ENCODE data around the gene PLEKHG5.
"Not testable (repeated sequence)": the region's sequence is repeated elsewhere in the genome, so short reads cannot be mapped to it uniquely, and the experiment has no call there.

Gene PLEKHG5

DNA sequence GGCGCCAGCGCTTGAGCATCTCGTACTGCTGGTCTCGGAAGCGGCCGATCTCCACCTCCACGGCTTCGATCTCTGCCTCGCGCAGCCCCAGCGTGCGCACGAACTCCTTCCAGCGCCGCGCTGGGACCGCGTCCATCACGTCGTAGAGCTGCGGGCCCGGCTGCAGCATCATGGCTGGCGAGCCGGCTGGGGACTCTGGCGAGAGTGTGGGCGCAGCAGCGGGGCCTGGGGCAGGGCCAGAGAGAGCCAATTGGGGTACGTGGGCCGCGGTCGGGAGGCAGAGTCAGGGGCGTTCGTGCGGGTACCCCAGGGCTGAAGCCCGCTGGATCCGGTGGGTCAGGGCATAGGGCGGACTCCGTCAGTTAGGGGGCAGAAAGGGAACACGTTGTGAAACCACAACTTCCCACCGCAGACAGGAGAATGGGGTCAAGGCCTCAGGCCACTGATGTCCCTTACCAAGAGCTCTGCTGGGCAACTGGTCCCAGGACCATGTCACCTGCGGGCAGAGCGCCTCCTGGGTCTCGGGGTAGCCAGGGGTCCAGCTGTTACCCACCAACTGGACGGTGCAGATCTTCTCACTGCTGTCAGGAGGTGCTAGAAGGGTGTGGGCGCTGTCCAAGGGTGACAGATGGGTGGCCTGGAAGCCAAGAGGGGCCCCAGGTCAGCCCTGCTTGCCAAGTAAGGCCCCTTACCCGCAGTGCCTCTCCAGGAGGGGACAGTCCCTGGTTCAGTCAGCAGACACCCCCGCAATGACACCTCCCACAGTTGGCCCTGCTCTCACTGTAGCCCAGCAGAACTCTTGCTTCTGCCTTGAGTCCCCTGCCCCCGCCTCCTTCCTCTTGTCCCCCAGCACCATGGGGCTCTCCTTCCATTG lies 29.7 kb downstream of the PLEKHG5 start:
- DNase-seq (ENCODE audit: low spot score): no peak

DNA sequence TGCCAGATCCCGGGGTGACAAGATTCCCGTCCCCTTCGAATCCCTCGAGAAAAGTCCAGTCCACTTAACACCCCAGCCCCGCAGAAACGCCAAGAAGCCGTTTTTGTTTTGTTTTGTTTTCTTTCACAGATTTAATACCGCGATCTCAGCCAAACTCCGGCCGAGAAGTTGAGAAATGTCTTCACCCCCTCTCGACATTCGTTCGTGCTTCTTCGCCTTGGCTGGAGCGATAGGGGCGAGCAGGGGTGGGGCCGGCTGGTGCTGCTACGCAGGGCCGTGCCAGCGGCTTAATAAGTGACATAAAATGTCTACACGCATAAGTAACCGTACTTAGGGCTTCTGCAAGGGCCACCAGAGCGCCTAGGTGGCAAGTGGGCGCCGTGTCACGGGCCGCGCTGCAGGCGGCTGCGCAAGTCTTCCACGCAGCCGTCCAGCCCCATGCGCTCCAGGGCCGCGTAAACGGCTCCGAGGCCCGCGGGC lies 30.4 kb downstream of the PLEKHG5 start:
- no peak for DNase-seq (ENCODE audit: low spot score)

DNA sequence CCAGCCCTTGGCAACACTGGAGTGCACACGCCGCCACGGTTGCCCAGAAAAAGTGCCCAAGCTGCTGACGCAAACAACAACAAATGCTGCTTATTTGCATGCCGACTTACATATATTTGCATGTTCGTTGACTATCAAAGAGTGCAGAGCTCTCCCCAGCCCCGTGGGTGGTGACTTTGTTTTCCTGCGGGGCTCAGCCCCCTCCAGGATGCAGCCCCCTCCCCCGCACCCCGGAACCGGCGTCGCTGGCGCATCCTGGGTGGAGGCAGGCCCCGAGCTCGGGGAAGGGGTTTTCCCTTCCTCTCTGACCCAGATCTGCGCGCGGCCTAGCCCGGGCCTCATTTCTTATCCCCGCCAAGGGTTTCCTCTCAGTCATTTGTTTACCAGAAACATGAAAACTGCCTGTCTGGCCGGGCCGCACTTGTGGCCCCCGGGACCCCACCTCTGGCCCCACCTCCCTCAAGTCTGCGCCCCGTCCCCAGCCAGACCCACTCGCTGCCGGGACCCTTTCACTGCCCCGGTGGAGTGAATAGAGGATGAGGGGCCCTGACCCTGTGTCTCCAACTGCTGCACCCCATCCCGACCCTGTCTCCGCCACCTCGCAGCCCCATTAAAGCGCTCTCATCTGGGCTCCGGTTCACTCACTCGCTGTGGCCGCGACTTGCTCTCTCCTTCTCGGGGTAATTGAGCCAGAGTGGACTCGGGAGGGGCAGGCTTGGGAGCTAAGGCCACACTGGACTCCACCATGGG lies 31.0 kb downstream of the PLEKHG5 start:
- no peak for DNase-seq (ENCODE audit: low spot score)

DNA sequence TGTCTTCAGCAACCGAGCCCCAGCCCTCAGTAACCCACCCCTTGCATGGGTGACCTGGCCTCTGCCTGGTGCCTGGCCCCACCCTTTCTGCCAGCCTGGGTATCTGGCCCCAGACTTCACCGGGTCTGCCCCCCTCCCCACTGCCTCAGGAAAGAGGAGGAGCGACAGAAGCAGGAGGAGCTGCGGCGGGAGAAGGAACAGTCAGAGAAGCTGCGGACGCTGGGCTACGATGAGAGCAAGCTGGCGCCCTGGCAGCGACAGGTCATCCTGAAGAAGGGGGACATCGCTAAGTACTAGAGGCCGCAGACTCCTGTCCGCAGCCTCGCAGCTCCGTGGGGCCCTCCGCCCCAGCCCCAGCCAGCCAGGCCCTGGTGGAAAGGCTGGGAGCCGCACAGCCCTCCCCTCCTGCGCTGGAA lies 31.6 kb downstream of the PLEKHG5 start:
- DNase-seq (ENCODE audit: low spot score): no peak

DNA sequence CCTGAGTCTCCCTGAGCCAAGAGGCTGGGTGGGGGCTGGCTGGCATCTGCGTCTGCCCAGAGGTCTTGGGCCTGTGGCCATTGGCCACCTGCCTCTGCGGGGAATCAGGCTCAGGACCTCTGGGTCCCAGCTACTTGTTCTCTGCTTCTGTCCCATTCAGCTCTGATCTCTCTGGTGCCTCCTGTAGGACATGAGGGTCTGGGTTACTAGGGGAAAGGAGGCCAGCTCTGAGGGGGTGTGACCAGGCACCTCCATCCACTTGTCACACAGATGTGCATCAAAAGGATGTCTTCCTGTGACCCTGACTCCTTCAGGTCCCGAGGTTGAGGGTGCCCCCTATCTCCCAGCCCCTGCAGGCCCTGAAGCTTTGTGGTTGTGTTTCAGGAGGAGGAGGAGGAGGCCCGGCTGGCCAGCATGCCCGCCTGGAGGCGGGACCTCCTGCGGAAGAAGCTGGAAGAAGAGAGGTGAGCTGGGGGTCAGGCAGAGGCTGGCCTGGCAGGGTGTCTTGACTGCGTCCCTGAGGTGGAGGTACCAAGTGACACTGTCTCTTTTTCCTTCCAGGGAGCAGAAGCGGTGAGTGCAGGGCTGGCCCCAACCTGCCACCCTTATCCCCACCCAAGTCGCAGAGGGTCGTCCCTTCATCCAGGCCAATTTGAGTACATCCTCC lies 34.5 kb downstream of the PLEKHG5 start:
- no peak for DNase-seq (ENCODE audit: low spot score)

DNA sequence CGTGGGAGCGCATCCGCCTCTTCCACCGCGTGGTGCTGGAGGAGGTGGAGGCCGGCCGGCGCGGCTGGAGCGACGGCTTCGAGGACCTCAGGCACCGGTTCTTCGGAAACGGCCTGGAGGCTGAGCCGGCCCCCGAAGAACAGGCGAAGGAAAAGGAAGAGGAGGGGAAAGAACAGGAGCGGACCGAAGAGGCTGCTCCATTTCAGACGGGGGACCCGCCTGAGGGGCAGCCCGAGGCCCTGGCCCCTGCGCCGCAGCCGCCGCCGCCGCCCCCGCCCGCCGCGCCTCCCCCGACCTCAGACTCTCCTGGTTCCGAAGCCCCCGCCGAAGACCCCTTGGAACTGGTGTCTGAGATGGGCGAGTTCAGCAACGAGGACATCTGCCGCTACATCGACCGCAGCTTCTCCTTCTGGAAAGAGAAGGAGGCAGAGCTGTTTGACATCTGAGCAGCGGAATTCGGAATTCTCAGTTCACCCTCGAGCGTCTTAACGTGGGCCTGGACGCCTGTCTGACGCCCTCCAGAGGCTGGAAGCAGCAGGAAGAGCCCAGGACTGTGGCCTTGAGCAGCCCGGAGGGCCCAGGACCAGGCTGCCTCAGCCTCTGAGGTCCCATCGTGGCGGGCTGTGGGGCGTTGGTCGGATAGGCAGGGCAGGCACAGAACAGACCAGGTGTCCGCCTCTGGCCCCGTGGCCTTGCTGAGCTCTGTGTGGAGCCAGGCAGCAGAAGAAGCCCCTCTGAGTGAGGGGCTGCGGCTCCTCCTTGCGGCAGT lies 35.5 kb downstream of the PLEKHG5 start:
- not testable (repeated sequence) for DNase-seq (ENCODE audit: low spot score)

DNA sequence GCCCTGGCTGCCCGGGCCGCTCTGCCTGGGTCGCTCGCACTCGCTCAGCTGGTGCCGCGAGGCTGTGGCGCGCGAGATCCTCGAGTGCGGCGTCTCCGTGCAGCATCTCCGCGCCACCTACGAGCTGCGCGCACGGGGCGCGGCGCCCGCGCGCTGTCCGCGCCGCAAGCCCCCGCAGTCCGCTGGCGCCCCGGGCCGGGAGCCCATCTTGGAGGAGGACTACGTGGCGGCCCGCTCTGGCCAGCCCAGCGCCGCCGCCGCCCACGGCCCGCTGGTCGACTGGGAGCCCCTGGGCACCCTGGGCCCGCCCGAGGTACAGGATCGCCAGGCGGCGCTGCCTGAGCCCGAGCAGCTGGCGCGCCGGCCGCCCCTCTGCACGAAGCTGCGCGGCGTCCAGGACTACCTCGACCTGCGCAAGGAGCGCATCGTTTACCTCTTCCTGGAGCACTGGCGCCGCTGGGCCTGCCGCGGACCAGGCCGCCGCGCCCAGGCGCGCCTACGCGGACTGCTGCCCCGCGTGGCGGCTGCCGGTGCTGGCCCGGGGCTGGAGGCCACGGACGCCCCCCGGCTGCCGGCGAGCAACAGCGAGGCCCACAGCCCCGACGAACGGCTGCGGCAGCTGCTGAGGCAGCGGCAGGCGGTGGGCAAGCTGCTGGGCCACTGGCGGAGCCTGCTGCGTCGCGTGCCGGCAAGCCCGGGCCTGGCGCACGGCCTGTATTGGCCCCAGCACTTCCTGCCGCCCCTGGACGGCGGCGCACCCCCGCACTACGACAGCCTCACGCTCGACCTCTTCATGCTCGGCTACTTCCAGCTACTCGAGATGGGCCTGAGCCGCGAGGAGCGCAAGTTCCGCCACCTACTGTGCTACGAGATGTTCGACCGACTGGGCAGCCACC lies 36.4 kb downstream of the PLEKHG5 start:
- no peak for DNase-seq (ENCODE audit: low spot score)

DNA sequence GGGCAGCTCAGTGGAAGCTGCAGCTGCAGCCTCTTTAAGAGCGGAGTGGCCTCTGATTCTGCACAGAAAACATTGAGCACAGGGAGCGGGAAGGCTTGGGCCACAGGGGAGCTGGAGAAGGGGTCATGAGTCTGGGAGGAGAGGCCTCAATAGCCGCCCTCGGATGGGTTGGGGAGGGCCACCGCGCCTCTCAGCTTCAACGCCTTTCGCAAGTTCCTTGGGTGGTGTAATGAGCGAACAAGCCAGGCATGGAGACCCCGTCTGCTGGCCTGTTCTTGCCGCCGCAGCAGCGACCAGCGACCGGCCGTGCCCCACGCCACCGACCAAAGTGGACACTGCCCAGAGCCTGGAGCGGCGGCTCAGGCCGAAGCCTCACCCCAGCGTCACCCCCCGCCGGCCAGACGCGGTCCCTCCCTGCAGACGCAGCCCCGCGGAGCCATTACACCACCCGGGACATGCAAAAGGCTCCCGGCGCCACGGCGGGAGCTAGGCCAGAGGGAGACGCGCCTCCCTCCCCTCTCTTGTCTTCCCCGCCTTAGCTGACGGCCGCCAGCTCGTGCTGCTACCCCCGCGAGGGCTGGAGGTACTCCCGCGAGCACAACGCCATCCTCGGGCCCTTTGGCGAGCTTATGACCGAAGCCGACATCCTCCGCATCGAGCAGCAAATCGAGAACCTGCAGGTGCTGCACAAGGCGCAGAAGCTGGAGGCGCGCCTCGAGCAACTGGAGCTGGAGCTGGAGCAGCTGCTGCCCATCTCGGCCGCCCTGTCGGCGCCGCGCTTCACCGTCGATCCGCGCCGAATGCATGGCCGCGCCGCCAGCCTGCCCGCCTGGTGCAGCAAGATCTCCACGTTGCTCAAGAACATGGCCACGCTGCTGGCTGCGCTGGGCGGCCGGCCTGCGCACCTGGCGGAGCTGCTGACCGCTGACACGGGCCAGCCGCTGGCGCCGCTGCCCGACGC lies 37.3 kb downstream of the PLEKHG5 start:
- DNase-seq (ENCODE audit: low spot score): not testable (repeated sequence)

DNA sequence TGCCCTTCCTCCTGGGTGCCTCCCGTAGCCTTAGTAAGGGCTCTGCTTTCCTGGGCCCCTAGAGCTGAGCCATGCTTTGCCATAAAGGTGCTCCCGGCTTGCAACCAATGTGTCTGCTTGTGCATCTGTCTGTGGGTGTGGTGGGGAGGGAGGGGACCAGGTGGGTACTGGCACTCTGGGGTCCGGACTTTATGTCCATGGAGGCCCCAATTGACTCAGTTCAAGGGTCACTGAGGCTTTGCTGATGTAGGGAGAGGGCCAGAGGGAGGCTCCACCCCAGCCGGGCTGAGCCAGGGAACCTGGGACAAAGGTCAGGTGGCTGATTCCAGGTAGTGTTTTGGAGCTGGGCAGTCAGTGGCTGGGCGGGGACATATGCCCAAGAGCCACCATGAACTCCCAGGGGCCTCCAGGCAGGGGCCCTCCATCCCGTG lies 40.5 kb downstream of the PLEKHG5 start:
- DNase-seq (ENCODE audit: low spot score): no peak

DNA sequence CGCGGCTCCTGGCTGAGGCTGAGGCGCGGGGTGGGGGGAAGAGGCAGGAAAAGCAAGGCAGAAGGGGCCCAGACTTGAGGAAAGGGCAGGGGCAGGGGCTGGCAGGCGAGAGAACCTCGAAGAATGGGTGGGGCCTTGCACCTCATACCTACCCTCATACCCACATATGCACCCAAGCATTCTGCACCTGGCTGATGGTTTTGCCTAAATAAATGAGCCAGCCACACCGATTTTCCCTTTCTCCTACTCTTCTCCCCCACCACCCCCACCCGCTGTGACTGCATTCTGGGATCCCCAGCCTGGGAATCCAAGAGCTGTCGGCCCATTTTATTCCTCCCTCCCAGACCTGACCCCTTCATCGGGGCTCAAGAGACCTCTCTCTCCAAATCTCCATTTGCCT lies 41.0 kb downstream of the PLEKHG5 start:
- DNase-seq (ENCODE audit: low spot score): not testable (repeated sequence)

DNA sequence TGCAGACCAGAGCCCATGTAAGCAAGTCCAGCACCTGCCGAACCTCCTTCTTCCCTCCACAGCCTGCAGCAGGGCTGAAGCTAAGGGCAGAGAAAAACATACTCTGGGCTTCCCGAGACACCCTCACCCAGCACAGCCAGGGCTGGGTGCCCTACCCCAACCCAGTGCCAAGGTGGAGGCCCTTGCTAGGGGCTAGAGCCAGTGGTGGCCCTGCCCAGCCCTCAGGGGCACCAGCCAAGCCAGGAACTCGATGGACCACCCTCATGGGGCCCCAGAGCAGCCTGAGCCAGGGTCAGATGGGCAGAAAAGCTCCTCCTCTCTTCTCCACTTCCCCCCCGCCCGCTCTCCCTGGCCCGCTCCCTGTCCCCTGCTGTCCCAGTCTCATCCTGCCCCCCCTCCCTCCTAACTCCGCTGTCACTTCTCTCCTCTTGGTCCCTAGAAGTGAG lies 41.4 kb downstream of the PLEKHG5 start:
- DNase-seq (ENCODE audit: low spot score): no peak

DNA sequence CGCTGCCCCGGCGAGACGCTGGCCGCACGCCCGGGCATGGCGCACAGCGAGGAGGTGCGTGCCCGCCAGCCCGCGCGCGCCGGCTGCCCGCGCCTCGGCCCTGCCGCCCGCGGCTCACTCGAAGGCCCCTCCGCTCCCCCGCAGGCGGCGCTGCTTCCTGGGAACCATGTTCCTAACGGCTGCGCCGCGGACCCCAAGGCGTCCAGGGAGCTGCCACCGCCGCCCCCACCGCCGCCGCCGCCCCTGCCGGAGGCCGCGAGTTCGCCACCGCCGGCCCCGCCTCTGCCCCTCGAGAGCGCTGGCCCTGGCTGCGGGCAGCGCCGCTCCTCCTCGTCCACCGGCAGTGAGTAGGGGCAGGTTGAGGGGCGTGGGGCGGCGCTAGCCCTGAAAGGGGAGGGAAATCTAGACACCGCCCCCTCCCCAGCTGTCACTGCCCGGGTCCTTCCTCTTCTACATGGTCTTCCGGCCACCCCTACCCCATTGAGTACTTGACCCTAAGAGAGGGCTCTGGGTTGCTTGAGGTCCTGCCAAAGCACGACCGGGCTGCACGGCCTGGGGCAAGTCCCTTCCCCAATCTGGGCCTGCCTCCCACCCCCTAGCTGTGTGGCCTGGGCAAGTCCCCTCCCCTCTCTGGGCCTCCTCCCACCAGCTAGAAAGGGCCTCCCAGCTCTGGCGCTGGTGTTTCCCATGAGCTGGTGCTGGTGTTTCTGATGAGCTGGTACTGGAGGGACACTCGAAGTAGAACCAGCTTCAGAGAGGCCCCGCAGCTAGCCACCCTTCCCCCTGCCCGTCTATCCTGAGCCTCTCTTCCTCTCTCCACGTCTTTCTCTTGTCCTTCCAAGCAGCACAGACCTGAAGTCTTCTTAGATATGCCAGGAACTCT lies 42.5 kb downstream of the PLEKHG5 start:
- no peak for DNase-seq (ENCODE audit: low spot score)

DNA sequence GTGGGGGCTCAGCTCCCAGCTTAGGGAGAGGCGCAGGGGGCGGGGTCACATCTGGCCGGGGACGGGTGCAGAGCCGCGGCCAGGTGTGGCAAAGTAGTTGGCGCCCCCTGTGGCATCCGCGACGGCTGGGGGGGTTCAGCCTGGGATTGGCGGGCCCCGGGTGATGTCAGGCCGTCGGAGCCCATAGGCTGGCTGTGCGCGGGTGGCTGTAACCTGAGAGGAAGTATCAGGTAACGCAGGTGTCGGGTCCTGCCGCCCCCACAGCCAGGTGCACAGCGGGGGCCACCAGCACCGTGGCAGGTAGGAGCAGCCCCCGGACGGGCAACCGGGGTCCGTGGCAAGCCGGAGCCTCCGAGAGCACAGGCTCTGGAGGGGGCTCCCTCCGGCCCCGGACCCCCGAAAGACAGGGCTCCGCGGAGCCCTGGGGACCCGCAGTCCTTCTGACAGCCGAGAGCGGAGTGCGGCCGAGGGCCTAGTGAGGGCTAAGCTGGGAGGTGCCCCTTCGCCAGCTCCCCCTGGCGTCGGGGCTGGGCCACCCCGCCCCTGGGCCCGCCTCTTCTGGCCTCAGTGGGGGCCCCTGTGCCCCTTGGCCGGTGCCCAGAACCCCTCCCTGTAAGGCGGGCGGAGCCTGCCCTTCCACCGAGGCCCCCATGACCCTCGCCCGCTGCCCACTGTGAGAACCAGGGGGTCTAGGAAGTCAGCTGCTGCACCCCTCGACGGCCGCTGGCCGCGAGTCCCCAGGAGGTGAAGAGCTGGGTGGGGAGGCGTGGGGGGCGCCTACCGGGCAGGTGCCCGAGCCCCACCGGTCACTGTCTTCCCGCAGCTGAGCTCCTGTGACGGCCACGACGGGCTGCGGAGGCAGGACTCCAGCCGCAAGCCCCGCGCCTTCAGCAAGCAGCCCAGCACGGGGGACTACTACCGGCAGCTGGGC lies 43.4 kb downstream of the PLEKHG5 start:
- no peak for DNase-seq (ENCODE audit: low spot score)

DNA sequence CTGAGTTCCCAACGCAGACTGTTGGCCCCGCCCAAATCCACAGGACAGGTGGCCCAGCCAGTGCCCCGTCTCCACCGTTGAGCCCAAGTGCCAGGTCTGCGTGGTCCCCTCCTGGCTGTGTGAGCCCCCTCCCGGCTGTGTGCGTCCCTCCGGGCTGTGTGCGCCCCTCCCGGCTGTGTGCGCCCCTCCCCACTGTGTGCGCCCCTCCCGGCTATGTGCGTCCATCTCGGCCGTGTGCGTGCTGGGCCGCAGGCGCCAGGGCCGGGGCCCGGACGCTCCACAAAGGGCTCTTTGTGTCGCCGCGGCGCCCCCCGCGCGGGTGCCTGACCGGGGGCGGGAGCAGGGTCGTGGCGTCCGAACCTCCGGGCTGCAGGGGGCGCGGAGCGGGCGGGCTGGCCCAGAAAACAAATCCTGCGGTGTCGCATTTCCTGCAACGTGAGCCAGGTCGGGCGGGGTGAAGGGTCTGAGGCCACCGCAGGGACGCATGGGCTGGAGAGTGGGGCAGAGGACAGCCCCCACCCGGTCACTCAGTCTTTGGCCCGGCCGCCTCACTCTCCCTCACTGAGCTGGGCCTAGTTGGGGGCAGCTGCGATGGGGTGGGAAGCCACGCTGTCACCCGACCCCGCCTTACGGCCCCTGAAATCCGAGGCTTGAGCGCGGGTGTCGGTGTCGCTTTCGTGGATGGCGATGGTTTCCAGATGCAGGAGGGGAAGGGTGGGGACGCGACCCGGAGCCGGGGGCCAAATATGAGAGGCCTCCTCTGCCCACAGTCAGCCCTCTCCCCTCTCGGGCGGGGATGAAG lies 44.2 kb downstream of the PLEKHG5 start:
- no peak for DNase-seq (ENCODE audit: low spot score)

DNA sequence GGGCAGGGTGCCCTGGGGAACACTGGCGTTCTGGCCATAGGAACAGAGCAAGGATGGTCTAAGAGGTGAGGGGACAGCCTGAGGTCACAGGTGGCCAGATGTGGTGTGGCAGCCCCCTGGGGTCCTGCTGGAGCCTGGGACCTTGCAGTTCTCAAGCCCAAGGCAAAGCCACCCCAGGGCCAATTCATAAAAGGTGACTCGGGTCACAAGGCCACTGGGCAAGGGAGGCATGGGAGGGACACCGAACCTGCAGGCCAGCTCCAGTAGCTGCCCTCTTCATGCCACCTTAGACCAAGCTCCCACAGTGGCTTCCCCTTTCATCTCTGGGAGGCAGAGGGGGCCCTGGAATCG lies 44.8 kb downstream of the PLEKHG5 start:
- DNase-seq (ENCODE audit: low spot score): no peak

DNA sequence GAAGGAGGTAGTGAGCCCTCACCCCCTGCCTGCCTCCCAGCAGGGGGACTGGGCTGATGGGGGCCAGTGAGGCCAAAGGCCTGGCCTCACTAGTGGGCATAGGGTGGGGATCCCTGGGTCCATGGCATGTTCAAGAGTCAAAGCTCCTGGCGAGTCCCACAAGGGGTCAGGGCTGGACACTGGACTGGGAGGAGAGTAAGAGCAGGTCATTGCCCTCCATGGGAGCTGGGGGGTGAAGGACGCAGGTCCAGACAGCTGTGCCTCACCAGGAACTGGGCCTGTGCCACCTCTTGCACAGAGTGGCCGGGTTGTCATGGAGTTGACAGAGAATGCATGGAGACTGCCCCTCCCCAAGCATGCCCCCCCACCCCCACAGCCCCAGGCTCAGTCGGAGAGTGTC lies 45.5 kb downstream of the PLEKHG5 start:
- DNase-seq (ENCODE audit: low spot score): not testable (repeated sequence)

Data from pons (tissue), 1 donor.